Measurements from ENCODE around the gene WWOX. TPM values are rescaled to one million over a fixed set of nuclear protein-coding genes. Genes with fewer than 3 reads are reported as not detected.

The WWOX gene
- total and polyA plus RNA-seq, 2 of the 4 experiments (the other 2 are of a cell fraction) = 2.7 to 5.4 TPM

DNA sequence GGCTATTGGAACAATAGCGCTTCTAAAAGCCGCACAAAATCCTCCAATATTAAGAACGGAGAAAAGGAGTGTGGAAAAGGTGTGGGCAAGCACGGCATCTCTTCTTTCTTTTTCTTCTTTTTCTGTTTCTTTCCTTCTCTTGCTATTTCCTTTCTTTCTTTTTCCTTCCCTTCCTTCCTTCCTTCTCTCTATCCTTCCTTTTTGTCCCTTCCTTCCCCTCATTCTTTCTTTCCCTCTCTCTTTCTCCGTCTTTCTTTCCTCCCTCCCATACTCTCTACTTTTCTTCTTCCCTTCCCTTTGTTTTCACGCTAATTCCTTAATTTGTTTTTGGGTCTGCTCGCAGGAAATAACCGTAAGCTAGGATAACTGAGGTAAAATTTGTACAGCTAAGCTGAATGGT is 1022.9 kb downstream of the WWOX start:
- no peak overlapping the region for H3K14ac ChIP-seq (replicated peaks; ENCODE audit: low read depth, low read length)
- ATAC-seq (ENCODE audit: low read depth) (no peak), DNase-seq (no peak)
- intact Hi-C loops (cut with micrococcal nuclease) (no loop called here), dilution Hi-C loops (cut with HindIII; ENCODE audit: low sequenced_read_pairs, unreplicated experiment) (no loop called here), in situ Hi-C loops (cut with MboI; ENCODE audit: low sequenced_read_pairs) (no loop called here)
- POLR2A ChIA-PET (ENCODE audit: unreplicated experiment) = no interaction called here
- H3K9ac ChIP-seq (ENCODE audit: low read depth, low read length) = no peak overlapping the region
- no peaks in the 10 kb centered on the region for H3K4me1 ChIP-seq (ENCODE audit: control insufficient read depth, insufficient read depth, low read length)
- no peak overlapping the region for H3K4me3 ChIP-seq (ENCODE audit: insufficient read depth, low read depth, low read length)
- no peak overlapping the region for H3K18ac ChIP-seq (ENCODE audit: low read depth, low read length)
- no peak overlapping the region for H3K4me2 ChIP-seq (ENCODE audit: low read depth, low read length)
- CTCF ChIA-PET = no interaction called here
- no peaks in the 10 kb centered on the region for H3K9me1 ChIP-seq (ENCODE audit: insufficient read depth, low read length)
- H3K56ac ChIP-seq (ENCODE audit: extremely low read depth, insufficient read depth, low read length) = no peak overlapping the region
- H3K36me3 ChIP-seq (ENCODE audit: control insufficient read depth, insufficient read depth, low read length) = no peaks in the 10 kb centered on the region
- H2AFZ ChIP-seq (replicated peaks; ENCODE audit: low read length, poor library complexity) = no peak overlapping the region
- WGBS, 2 experiments (ENCODE audit: extremely low coverage in 2 of 2, insufficient read length in 1 of 2) = 89% methylated on average over 1 of the region's 8 CpGs; no CpG with 5 or more reads in 1 of the 2 experiments
- H3K4ac ChIP-seq (ENCODE audit: low read depth, low read length) = no peak overlapping the region
- no peaks in the 10 kb centered on the region for H3K79me1 ChIP-seq (ENCODE audit: low read depth in 1 of 2, low read length in 2 of 2)
- no peak overlapping the region for H4K91ac ChIP-seq (ENCODE audit: insufficient read depth, low read depth, low read length)
- H4K20me1 ChIP-seq (ENCODE audit: insufficient read depth, low read length) = no peaks in the 10 kb centered on the region
- no peaks in the 10 kb centered on the region for H3K27me3 ChIP-seq (ENCODE audit: control insufficient read depth, insufficient read depth, low read length)
- no peak overlapping the region for H2BK120ac ChIP-seq (ENCODE audit: low read depth, low read length)
- H2BK20ac ChIP-seq (ENCODE audit: low read depth, low read length) = no peak overlapping the region
- no TSS peak for BruUV-seq (replicated peaks)
- no peak overlapping the region for H3K27ac ChIP-seq (ENCODE audit: insufficient read depth, low read length)
- no peak overlapping the region for H4K8ac ChIP-seq (ENCODE audit: low read depth in 2 of 2, low read length in 2 of 2)
- no peak overlapping the region for H4K5ac ChIP-seq (ENCODE audit: low read depth, low read length)
- no peak overlapping the region for H2BK5ac ChIP-seq (ENCODE audit: low read depth, low read length, poor library complexity, severe bottlenecking)
- H2BK15ac ChIP-seq (ENCODE audit: low read depth, low read length) = no peak overlapping the region
- H3K9me3 ChIP-seq (ENCODE audit: control insufficient read depth, insufficient read depth, low read length) = peaks cover 34% of the 10 kb centered on the region
- TF ChIP-seq POLR2A (IDR thresholded peaks at IDR 0.05; ENCODE audit: low read depth, low read length) (no peak), RCOR1 (IDR thresholded peaks at IDR 0.05; ENCODE audit: insufficient replicate concordance, low read length) (no peak), BHLHE40 (IDR thresholded peaks at IDR 0.05; ENCODE audit: low read depth, low read length) (no peak), MXI1 (IDR thresholded peaks at IDR 0.05; ENCODE audit: borderline replicate concordance, low read depth, low read length) (no peak), SMC3 (IDR thresholded peaks at IDR 0.05; ENCODE audit: low read depth, low read length) (no peak), RFX5 (IDR thresholded peaks at IDR 0.05; ENCODE audit: low read depth, low read length) (no peak), CTCF (conservative IDR thresholded peaks at IDR 0.05; ENCODE audit: low read depth, low read length) (no peak), MAZ (IDR thresholded peaks at IDR 0.05; ENCODE audit: borderline replicate concordance, low read depth, low read length) (no peak), MAFK (IDR thresholded peaks at IDR 0.05; ENCODE audit: low read depth, low read length) (no peak), CHD1 (IDR thresholded peaks at IDR 0.05; ENCODE audit: low read depth, low read length) (no peak), RAD21 (IDR thresholded peaks at IDR 0.05; ENCODE audit: low read length) (no peak), CEBPB (IDR thresholded peaks at IDR 0.05; ENCODE audit: low read depth, low read length) (no peak), NFE2L2 (IDR thresholded peaks at IDR 0.05; ENCODE audit: low read depth, low read length) (no peak), FOS (IDR thresholded peaks at IDR 0.05; ENCODE audit: low read depth, low read length) (no peak)
- TF ChIP-seq, protein P1, sequence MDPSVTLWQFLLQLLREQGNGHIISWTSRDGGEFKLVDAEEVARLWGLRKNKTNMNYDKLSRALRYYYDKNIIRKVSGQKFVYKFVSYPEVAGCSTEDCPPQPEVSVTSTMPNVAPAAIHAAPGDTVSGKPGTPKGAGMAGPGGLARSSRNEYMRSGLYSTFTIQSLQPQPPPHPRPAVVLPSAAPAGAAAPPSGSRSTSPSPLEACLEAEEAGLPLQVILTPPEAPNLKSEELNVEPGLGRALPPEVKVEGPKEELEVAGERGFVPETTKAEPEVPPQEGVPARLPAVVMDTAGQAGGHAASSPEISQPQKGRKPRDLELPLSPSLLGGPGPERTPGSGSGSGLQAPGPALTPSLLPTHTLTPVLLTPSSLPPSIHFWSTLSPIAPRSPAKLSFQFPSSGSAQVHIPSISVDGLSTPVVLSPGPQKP (IDR thresholded peaks at IDR 0.05; ENCODE audit: borderline replicate concordance, low read depth, low read length) = no peak
- no peak overlapping the region for H2AK9ac ChIP-seq (replicated peaks; ENCODE audit: low read depth, low read length, poor library complexity)
- H3K23ac ChIP-seq (ENCODE audit: low read depth, low read length) = no peak overlapping the region
- no peak overlapping the region for H2AK5ac ChIP-seq (ENCODE audit: low read depth, low read length)
